ENCODE results near the gene USP1. TPM values are rescaled to one million over a fixed set of nuclear protein-coding genes. Genes with fewer than 3 reads are reported as not detected.

Gene USP1
- total and polyA plus RNA-seq, 2 experiments from 2014 or later, result 18.1 to 20.5 TPM

- Histone ChIP-seq H3K9me3 (ENCODE audit: low read depth) (no peaks in the 10 kb centered on the region), H3K4me1 (ENCODE audit: low read depth) (no peaks in the 10 kb centered on the region), H3K27ac (no peak overlapping the region), H3K4me3 (no peak overlapping the region), H3K27me3 (no peaks in the 10 kb centered on the region), H3K36me3 (no peaks in the 10 kb centered on the region)
- TF ChIP-seq CTCF (IDR thresholded peaks at IDR 0.05; ENCODE audit: low read depth, low read length), result no peak
- DNase-seq (ENCODE audit: low read depth in 1 of 2, low spot score in 1 of 2), result no peak
These were observed 42.2 kb upstream of the USP1 start for GRCh38 chr1:62394646-62395045.

- H3K27ac ChIP-seq, result no peak overlapping the region
- H3K9me3 ChIP-seq (ENCODE audit: low read depth), result no peaks in the 10 kb centered on the region
- no peaks in the 10 kb centered on the region for H3K4me1 ChIP-seq (ENCODE audit: low read depth)
- no peaks in the 10 kb centered on the region for H3K36me3 ChIP-seq
- H3K4me3 ChIP-seq, result no peak overlapping the region
- no peak for DNase-seq (ENCODE audit: low read depth in 1 of 2, low spot score in 1 of 2)
- no peak for TF ChIP-seq CTCF (IDR thresholded peaks at IDR 0.05; ENCODE audit: low read depth, low read length)
- H3K27me3 ChIP-seq, result no peaks in the 10 kb centered on the region
These were observed 41.6 kb upstream of the USP1 start for GRCh38 chr1:62395291-62395690.

- TF ChIP-seq CTCF (IDR thresholded peaks at IDR 0.05; ENCODE audit: low read depth, low read length), result no peak
- no peaks in the 10 kb centered on the region for H3K4me1 ChIP-seq (ENCODE audit: low read depth)
- no peaks in the 10 kb centered on the region for H3K27me3 ChIP-seq
- H3K4me3 ChIP-seq, result no peak overlapping the region
- H3K36me3 ChIP-seq, result no peaks in the 10 kb centered on the region
- no peaks in the 10 kb centered on the region for H3K9me3 ChIP-seq (ENCODE audit: low read depth)
- no peak for DNase-seq (ENCODE audit: low read depth in 1 of 2, low spot score in 1 of 2)
- no peak overlapping the region for H3K27ac ChIP-seq
These were observed 40.0 kb upstream of the USP1 start for GRCh38 chr1:62396871-62397270.

GRCh38 chr1:62397301-62397700 is 39.5 kb upstream of the USP1 start:
- Histone ChIP-seq H3K27me3 (no peaks in the 10 kb centered on the region), H3K4me3 (no peak overlapping the region), H3K27ac (no peak overlapping the region), H3K4me1 (ENCODE audit: low read depth) (no peaks in the 10 kb centered on the region), H3K36me3 (no peaks in the 10 kb centered on the region), H3K9me3 (ENCODE audit: low read depth) (no peaks in the 10 kb centered on the region)
- no peak for DNase-seq (ENCODE audit: low read depth in 1 of 2, low spot score in 1 of 2)
- TF ChIP-seq CTCF (IDR thresholded peaks at IDR 0.05; ENCODE audit: low read depth, low read length), result no peak

GRCh38 chr1:62398377-62398776 is 38.5 kb upstream of the USP1 start:
- peak in 1 of 2 donors; percentile 21 for DNase-seq (ENCODE audit: low read depth in 1 of 2, low spot score in 1 of 2)
- TF ChIP-seq CTCF (IDR thresholded peaks at IDR 0.05; ENCODE audit: low read depth, low read length), result no peak
- H3K36me3 ChIP-seq, result no peaks in the 10 kb centered on the region

More at GRCh38 chr1:62398377-62398776, 38.5 kb upstream of the USP1 start:
- H3K9me3 ChIP-seq (ENCODE audit: low read depth), result no peaks in the 10 kb centered on the region
- no peaks in the 10 kb centered on the region for H3K27me3 ChIP-seq
- H3K27ac ChIP-seq, result no peak overlapping the region
- no peaks in the 10 kb centered on the region for H3K4me1 ChIP-seq (ENCODE audit: low read depth)
- H3K4me3 ChIP-seq, result no peak overlapping the region
